Activated T-cell treated with anti-CD3 and anti-CD28 coated beads, Interleukin-2, amount 50 U/mL, for 4 hours (primary cell): ENCODE measurements around the gene PPP1R12A. TPM values are rescaled to one million over a fixed set of nuclear protein-coding genes. Genes with fewer than 3 reads are reported as not detected.
"Not testable (repeated sequence)": the region's sequence is repeated elsewhere in the genome, so short reads cannot be mapped to it uniquely, and the experiment has no call there.

ENCODE experiments used
- ATAC-seq, 2 donors: fragments of 200-7000 bp; cut with Tn5 transposase; one replicate each; pipeline ENCODE4 v1.10.0; 2021
- DNase-seq: peaks from one replicate; pipeline ENCODE4 v3.0.0-alpha.2; 2020
- H3K27me3 Mint-ChIP-seq: one replicate; pipeline ENCODE4 v1.8.0; 2021; ENCODE audit warnings: low read depth, mixed read lengths
- H3K36me3 Mint-ChIP-seq: one replicate; pipeline ENCODE4 v1.8.0; 2022; ENCODE audit warnings: mixed read lengths; ENCODE audit not compliant: insufficient read depth
- H3K4me1 Mint-ChIP-seq: one replicate; pipeline ENCODE4 v1.8.0; 2021; ENCODE audit warnings: low read depth, mixed read lengths
- H3K4me3 Mint-ChIP-seq: one replicate; pipeline ENCODE4 v1.8.0; 2021; ENCODE audit warnings: mild to moderate bottlenecking, moderate library complexity, mixed read lengths
- H3K9me3 Mint-ChIP-seq: one replicate; pipeline ENCODE4 v1.8.0; 2021; ENCODE audit warnings: mixed read lengths
- total RNA-seq, 3 donors: library from RNA; stranded (reverse); gene quantifications; one replicate each; pipeline ENCODE4 v1.2.1, GENCODE V29; 2021

PPP1R12A gene
- total RNA-seq: 10 to 100 TPM; 51.0 to 62.5 (median 56.8) TPM

DNA sequence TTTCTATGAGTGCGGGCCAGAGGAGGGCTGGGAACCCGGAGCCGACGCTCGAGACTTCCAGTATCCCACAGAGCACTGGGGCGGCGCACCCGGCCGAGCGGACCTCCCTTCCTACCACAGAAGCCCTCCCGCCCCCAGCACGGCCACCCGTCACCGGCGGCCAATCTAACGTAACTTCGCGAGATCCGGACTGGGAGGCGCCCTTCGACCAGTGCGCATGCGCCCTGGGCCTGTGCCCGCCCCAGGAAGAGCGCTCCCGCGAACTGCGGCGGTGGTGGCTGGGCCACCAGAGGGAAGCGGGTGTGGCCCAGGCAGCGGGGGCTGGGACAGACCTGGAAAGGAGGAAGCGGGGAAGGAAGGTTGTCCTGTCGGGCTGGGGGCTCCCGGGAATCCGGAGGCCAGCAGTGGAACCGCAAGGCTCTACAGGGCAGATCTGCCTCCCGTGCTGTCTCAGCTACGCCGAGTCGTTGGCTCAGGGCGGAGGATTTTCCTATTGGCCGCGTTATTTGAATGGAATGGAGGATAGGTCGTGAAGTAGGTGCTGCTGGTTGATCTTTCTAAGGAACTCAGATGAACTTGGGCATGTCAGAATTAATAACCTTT, at the start of gene PPP1R12A:
PPP1R12A (minus strand) TSS at position 77 of the 603 bp plus-strand sequence. CDS start 166 bp downstream, outside the sequence.
- ATAC-seq (peak; percentile 85 to 89), DNase-seq (peak; percentile 91)
- Mint-ChIP-seq H3K36me3 (peaks cover 1% of the 10 kb centered on the region), H3K4me1 (peaks cover 29% of the 10 kb centered on the region), H3K4me3 (peak within 1 kb of the TSS; percentile 99), H3K27me3 (no peaks in the 10 kb centered on the region), H3K9me3 (no peaks in the 10 kb centered on the region)

DNA sequence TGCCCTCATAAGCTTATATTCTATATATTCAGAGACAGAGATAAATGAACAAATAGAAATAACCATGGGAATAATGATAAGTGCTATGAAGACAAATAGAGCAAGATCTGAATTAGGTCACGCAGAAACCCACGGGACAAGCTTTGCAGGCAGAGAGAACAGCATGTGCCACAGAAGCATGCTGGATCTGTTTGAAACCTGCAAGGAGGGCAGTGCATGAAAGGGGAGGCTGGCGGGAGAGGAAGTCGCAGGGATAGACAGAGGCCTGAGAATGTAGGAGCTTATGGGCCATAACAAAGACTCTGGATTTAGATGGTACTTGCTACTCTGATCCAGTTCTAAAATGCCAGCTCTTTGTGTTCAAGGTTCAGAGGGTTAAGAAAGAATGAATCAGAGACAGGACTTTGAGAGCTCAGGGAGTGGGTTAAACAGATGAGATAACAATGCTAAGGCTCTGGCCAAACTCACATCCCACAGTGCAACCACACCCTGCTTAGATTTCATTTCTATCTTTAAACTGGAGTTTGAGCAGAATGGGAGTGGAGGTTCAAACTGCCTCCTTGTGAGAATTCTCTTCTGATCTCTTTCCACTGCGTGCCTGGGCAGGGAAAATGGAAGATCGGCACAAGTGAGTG, 49.2 kb upstream of the PPP1R12A start:
- DNase-seq (no peak), ATAC-seq (no peak)
- Mint-ChIP-seq H3K36me3 (no peaks in the 10 kb centered on the region), H3K9me3 (no peaks in the 10 kb centered on the region), H3K4me1 (no peaks in the 10 kb centered on the region), H3K27me3 (peaks cover 13% of the 10 kb centered on the region), H3K4me3 (no peak overlapping the region)

DNA sequence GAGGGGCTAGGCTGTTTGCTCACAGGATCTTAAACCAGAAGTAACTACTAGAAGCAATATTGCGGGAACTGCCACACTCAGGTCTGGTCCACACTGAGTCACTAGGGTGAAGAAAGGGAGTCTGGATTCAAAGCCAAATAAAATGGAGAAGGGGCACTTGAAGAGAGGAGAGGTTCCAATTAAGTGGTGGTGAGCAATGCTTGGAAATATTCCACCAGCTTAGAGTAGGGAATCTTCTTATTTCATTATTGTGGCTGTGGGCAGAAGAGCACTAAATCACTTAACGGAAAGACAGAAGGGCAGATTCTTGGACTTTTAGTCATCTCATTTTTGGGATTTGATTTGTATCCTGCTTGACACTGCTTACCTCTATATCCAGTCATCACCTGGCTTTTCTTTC, 48.6 kb upstream of the PPP1R12A start:
- no peaks in the 10 kb centered on the region for H3K9me3 Mint-ChIP-seq
- no peaks in the 10 kb centered on the region for H3K4me1 Mint-ChIP-seq

DNA sequence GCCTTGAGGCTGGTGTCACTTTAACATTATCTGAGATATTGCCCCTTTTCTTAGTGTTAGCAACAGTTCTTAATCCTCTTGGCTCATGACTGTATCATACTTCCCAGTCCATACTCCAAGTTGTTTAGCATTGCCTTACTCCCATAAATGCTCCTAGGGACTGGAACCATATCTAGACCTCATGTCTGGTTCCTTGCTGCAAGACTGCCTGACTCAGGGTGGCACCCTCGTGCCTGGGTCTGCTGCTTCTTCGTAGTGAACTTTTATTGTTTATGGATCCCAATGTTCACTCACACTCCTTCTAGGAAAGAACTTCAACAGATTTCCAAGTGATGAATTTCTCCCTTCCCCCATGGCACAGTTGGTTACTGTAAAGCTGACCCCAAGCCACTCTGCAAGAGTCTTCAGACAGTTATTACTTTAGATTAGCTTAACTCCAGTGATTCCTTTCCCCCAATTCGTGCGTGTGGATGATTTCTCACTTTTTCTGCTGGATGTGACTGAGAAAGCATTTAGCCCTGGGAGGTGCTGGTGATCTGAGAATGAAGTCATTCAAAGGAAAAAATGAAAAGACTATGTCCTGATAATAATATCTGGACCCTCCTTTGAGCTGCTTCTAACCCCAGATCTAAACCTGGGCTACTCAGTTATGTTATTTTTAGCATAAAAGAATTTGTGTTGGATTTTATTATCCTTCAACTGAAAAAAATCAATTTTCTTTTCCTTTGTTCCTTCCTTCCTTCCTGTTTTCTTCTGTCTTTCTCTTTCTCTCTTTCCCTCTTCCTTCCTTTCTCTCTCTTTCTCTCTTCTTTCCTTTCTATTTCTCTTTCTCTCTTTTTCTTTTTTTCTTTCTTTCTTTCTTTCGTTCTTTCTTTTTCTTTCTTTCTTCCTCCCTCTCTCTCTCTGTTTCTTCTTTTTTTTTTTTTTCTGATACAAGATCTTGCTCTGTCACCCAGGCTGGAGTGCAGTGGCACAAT, 47.5 kb upstream of the PPP1R12A start:
- Mint-ChIP-seq H3K4me3 (no peak overlapping the region), H3K27me3 (peaks cover 11% of the 10 kb centered on the region), H3K9me3 (no peaks in the 10 kb centered on the region), H3K4me1 (no peaks in the 10 kb centered on the region), H3K36me3 (no peaks in the 10 kb centered on the region)
- ATAC-seq (no peak), DNase-seq (no peak)

More for the DNA sequence above, 48.6 kb upstream of the PPP1R12A start:
- ATAC-seq (no peak), DNase-seq (no peak)
- peaks cover 13% of the 10 kb centered on the region for H3K27me3 Mint-ChIP-seq
- no peak overlapping the region for H3K4me3 Mint-ChIP-seq
- H3K36me3 Mint-ChIP-seq: no peaks in the 10 kb centered on the region

DNA sequence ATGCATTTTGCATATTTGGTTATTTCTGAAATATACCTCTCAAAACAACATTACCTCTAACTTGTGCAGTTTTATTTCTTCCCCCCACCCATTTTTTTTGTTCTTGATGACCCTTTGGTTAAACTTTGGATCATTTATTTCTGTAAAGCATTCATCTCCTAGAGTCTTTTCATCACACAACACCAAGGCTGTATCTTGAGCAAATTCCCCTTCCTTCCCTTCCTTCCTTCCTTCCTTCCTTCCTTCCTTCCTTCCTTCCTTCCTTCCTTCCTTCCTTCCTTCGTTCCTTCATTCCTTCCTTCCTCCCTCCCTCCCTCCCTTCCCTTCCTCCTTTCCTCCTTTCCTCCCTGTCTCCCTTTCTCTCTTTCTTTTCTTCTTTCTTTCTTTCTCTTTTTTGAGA, 43.8 kb upstream of the PPP1R12A start:
- Mint-ChIP-seq H3K9me3 (no peaks in the 10 kb centered on the region), H3K27me3 (peaks cover 6% of the 10 kb centered on the region), H3K36me3 (no peaks in the 10 kb centered on the region)

DNA sequence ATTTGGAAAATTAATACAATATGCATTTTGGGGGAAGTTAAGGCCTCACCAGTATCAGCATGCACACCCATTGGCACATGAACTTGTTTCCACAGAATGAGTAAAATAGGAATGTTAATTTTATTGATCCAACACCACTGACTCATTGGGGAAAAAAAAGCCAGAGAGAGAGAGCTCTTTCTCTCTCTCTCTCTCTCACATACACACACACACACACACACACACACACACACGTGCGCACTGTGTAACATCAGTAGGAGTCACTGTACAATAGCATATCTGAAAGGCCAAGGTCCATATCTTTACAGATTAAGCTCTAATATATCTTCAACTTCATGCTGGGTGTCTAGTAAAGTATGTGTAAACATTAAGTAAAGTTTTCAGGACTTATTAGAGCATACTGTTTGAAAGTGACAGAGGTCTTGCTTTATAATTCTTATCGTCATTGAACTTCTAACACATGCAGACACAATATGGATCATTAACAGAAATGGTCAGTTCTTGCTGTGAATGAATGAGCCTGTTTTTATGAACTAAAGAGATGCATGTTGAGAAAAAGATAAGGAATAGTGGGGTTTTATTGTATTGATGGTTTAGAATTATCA, 43.1 kb upstream of the PPP1R12A start:
- H3K4me3 Mint-ChIP-seq, ATAC-seq, H3K36me3 Mint-ChIP-seq, DNase-seq, H3K9me3 Mint-ChIP-seq, H3K27me3 Mint-ChIP-seq, H3K4me1 Mint-ChIP-seq: not testable (repeated sequence)

More for the DNA sequence above, 43.8 kb upstream of the PPP1R12A start:
- Mint-ChIP-seq H3K4me1 (no peaks in the 10 kb centered on the region), H3K4me3 (no peak overlapping the region)
- DNase-seq: no peak
- no peak for ATAC-seq

DNA sequence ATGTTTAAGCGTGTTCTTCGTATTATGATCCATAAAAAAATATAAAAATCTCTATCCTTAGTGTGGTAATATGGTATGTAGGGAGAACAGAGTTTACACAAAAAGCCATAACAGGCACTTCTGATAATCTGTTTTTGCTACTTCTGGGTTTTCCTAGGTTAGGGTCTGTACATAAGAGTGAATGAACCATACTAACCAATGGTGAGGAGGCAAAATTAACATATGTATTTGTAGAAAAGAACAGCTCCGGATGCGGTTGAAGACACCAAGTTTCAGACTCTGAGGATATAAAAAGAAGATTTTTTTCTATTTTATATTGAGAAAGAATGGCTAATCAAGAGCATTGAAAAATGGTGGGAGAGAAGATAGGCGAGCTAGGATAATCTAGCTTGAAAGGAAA, 40.2 kb upstream of the PPP1R12A start:
- Mint-ChIP-seq H3K4me1 (no peaks in the 10 kb centered on the region), H3K27me3 (no peaks in the 10 kb centered on the region), H3K9me3 (no peaks in the 10 kb centered on the region), H3K4me3 (no peak overlapping the region), H3K36me3 (no peaks in the 10 kb centered on the region)
- no peak for ATAC-seq
- DNase-seq: no peak

DNA sequence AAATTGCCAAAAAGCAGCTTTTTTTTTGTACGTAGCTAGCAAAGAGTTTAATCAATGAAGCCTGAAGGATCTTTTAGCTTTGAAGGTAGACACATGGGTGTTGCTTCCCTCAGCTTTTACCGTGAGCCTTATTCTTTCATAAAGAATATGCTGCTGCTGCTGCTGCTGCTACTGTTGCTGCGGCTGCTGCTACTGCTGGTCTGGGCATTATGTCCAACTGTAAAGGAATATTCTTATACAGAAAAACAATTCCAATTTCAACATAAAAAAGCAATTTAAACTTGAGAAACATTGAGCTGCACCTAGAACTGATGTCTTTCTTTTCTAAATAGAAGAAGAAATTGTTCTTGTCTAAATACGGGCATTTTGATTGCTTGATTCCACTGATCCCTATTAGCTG, 38.9 kb upstream of the PPP1R12A start:
- Mint-ChIP-seq H3K4me1 (no peaks in the 10 kb centered on the region), H3K4me3 (no peak overlapping the region)
- ATAC-seq: no peak

DNA sequence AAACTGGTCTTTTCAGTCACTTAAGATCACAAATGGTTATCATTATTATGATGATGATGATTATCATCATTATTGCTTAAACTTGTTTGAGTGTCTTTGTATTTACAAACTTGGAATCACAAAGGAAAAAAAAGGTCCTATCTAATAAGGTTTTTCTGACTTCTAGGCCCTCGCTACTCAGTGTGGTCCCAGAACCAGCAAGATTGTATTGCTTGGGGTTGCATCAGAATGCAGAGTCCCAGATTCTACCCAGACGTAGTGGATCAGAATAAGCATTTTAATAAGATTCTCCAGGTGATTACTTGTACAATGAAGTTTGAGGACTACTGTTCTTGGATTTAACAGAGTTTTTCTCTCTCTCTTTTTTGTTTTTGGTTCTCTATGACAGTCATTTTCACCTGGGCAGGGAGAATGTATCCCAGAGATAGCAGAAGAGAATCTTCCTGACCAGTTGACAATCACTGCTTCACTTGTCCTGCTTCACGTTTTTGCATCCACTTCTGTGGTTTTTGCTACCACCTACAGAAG, 29.3 kb upstream of the PPP1R12A start:
- no peaks in the 10 kb centered on the region for H3K9me3 Mint-ChIP-seq
- peaks cover 23% of the 10 kb centered on the region for H3K27me3 Mint-ChIP-seq
- no peaks in the 10 kb centered on the region for H3K36me3 Mint-ChIP-seq
- ATAC-seq (no peak), DNase-seq (no peak)
- H3K4me1 Mint-ChIP-seq: no peaks in the 10 kb centered on the region
- no peak overlapping the region for H3K4me3 Mint-ChIP-seq

More for the DNA sequence above, 38.9 kb upstream of the PPP1R12A start:
- Mint-ChIP-seq H3K36me3 (no peaks in the 10 kb centered on the region), H3K9me3 (no peaks in the 10 kb centered on the region), H3K27me3 (peaks cover 3% of the 10 kb centered on the region)
- DNase-seq: no peak

DNA sequence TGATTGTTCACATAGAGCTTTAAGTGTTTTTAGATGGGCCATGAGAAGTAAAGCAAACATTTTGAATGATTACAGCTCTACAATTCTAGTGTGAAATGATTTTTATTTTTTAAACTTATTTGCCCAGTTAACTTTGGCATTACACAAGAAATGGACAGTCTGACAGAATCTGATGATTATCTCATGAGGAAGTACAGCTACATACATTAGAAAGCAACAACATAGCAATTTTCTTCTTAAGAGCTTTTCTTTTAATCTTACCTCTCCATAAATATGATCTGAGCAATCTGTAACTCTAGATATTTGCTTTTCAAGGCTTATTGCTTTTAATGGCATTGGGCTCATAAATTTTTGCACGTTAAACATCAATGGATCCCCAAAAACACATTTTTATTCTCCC, 26.5 kb upstream of the PPP1R12A start:
- Mint-ChIP-seq H3K4me1 (no peaks in the 10 kb centered on the region), H3K9me3 (no peaks in the 10 kb centered on the region), H3K36me3 (no peaks in the 10 kb centered on the region), H3K4me3 (no peak overlapping the region), H3K27me3 (peaks cover 12% of the 10 kb centered on the region)
- ATAC-seq (no peak), DNase-seq (no peak)

DNA sequence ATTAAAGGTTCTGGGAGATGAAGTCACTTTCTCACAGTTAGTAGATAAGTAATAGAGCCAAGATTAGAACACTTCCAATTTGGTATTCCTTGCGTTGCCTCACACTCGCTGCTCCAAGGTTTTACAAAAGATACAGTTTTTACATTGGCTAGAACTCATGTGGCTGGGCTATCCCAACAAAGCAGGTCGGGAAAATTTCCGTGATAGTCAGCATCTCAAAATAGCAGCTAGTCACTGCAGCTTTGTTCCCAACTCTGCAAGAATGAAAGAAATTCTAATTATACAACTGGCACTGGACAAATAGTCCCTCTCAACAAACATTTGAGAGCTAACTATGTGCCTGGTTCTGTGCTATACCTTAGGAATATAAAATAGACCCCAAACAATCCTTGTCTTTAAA, 24.6 kb upstream of the PPP1R12A start:
- Mint-ChIP-seq H3K4me1 (no peaks in the 10 kb centered on the region), H3K4me3 (no peak overlapping the region), H3K36me3 (peaks cover 3% of the 10 kb centered on the region), H3K27me3 (peaks cover 10% of the 10 kb centered on the region), H3K9me3 (peaks cover 10% of the 10 kb centered on the region)
- DNase-seq: no peak
- no peak for ATAC-seq

DNA sequence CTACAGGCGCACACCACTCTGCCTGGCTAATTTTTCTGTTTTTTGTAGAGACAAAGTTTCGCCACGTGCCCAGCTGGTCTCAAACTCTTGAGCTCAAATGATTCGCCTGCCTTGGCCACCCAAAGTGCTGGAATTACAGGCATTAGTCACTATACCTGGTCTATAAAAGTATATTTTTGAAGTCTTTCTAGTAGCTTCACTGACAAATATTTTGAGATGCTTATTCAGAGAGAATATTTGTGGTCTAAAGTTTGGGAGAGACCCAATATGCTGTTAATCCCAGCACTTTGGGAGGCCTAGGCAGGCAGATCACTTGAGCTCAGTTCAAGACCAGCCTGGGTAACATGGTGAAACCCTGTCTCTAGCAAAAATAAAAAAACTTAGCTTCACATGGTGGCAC, 22.0 kb upstream of the PPP1R12A start:
- Mint-ChIP-seq H3K4me1 (no peaks in the 10 kb centered on the region), H3K36me3 (peaks cover 3% of the 10 kb centered on the region), H3K4me3 (no peak overlapping the region), H3K27me3 (peaks cover 4% of the 10 kb centered on the region), H3K9me3 (peaks cover 15% of the 10 kb centered on the region)
- DNase-seq (no peak), ATAC-seq (no peak)

DNA sequence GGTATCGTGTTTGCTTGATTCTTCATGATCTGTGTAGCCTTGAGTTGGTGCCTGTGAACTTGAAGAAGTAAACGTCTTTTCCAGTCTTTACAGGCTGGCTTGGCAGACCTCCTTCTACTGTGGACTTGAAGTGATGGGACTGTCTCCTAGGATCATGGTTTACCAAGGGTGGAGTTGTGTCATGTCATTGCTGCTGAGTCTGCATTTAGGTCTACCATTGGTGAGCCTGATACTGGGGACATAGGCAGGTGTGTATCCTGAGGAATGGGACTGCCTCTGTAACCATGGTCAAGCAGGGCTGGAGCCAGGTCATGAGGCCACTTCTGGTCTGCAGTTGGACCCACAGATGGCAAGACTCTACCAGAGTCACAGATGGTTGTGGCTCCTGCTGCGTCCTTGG, 20.7 kb upstream of the PPP1R12A start:
- H3K9me3 Mint-ChIP-seq: peaks cover 15% of the 10 kb centered on the region
- no peak overlapping the region for H3K4me3 Mint-ChIP-seq
- DNase-seq: no peak
- H3K4me1 Mint-ChIP-seq: no peaks in the 10 kb centered on the region
- H3K27me3 Mint-ChIP-seq: peaks cover 2% of the 10 kb centered on the region
- ATAC-seq: no peak
- H3K36me3 Mint-ChIP-seq: peaks cover 3% of the 10 kb centered on the region

DNA sequence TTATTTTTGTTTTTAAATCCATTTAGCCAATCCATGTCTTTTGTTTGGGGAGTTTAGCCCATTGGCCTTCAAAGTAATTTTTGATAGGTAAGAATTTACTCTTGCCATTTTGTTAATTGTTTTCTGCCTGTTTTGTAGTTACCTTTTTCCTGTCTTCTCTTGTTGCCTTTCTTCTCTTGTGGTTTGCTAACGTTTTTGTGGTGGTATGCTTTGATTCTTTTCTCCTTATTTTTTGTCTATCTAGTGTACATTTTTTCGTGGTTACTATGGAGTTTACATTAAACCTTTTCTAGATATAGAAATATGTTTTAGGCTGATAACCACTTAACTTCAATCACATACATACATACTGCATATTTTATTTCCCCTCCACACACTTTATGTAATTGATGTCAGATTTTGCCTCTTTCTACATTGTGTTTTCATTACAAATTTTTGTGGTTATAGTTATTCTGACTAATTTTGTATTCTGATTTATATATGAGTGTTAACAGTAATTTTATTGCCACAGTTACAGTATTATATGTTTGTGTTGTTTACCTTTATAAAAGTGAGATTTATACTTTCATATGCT, 19.2 kb upstream of the PPP1R12A start:
- Mint-ChIP-seq H3K36me3 (peaks cover 3% of the 10 kb centered on the region), H3K4me1 (no peaks in the 10 kb centered on the region), H3K4me3 (no peak overlapping the region), H3K27me3 (peaks cover 2% of the 10 kb centered on the region), H3K9me3 (peaks cover 15% of the 10 kb centered on the region)
- ATAC-seq (no peak), DNase-seq (no peak)
